HG03175 (cell line): Measurements from ENCODE around the gene CCER1.

Experiments used
- ATAC-seq: cut with Tn5 transposase; IDR thresholded peaks from one replicate; pipeline ENCODE4 v1.9.1; 2021; ENCODE audit warnings: mild to moderate bottlenecking, moderate library complexity; ENCODE audit not compliant: unreplicated experiment

CCER1 gene

DNA sequence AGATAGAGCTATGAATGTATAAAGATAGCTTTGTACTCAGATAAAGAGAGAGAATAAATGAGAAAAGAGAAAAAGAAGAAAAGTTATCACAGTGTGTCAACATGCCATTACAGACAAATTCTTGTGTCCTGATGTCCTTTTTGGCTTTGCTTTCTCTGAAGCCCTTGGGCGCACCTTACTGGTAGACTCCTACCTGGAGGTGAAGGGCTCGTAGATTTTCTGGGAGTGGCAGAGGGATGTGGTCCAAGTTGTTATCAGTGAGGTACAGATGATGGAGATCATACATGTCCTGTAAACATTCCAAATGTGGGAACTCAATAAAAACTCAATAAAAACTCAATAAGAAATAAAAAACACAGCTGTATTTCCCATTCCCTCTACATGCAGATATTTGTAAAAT is 14.9 kb upstream of the CCER1 start:
- no peak for ATAC-seq

- no peak for ATAC-seq
Observed at GRCh38 chr12:90969346-90969745, 14.4 kb upstream of the CCER1 start.

GRCh38 chr12:90965204-90965603 is 10.2 kb upstream of the CCER1 start:
- ATAC-seq, result no peak

DNA sequence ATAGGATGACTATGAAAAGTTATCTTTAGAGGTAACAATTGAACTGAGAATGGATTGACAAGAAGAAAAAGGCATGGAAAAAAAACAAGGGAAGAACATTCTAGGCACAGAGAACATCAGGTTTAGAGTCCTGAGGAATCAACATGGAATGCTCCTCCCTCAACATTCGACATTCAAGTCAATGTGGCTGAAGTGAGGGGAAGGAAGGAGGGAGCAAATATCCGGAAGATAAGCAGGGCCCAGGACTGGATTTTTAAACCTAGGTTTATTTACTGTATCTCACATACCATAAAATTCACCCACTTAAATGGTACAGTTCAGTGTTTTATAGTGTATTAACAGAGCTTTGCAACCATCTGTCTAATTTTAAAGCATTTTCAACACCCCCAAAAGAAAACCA is 9.6 kb upstream of the CCER1 start:
- no peak for ATAC-seq

- no peak for ATAC-seq
Observed at GRCh38 chr12:90963946-90964345, 9.0 kb upstream of the CCER1 start.

DNA sequence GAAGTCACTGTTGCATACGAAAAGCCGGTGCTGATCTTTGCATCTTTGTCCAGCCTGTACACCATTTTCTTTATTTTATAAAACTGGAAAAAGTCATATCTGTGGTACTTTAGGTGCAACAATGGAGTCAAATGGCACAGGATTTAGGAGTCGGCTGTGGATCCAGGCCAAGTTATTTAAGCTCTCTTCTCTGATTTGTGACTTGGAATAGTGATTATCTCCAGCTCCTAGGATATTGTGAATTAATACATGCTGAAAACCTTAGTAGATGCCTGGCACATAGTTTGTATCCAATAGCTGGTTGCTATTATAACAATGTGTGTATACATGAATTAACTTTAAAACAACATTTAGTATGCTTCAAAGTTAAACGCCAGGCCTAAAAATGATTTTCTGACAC is 6.2 kb upstream of the CCER1 start:
- ATAC-seq, result no peak

DNA sequence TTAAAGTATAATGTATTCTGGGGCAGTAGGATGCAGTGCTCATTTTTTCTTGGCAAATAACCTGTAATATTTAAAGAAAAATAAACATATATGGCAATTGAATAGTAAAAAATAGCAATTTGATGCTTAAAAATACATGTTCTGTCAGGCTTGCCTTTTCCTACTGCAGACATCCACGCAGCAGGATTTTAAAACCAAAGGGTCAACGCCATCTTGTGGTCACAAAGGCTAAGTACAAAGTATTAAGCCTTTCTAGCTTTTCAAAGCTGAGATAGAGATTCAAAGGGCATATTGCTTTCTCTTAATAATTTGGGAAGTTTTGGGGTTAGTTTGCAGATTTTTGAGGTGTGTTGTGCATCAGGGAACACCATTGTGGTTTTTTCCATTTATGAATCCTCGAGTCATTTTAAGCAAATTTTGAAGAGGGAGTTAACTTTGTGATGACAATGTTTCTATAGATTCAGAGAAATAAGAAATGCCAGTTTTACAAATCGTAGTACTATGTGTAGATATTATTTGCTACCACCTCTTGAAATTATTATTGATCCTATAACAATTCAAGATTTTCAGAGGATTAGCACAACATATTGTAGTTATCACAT is 4.7 kb upstream of the CCER1 start:
- peak; percentile 85 for ATAC-seq

DNA sequence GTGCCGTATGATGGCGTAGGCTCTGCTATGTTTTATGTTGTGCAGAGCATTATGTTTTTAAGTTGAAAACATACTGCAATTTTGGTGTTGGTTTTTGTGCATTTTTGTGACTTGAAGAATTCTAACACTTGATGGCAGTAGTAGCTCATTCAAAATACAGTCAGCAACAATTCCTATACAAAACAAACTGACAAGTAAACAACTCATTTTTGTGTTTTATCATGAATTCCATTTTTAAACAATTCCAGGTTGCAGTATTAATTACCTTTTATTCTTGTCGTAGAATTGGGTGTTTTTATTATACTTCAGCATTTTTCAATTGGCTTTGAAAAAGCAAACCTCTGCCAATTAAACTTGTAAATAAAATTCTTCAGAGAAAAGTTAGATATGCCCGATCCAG is 4.1 kb upstream of the CCER1 start:
- no peak for ATAC-seq

DNA sequence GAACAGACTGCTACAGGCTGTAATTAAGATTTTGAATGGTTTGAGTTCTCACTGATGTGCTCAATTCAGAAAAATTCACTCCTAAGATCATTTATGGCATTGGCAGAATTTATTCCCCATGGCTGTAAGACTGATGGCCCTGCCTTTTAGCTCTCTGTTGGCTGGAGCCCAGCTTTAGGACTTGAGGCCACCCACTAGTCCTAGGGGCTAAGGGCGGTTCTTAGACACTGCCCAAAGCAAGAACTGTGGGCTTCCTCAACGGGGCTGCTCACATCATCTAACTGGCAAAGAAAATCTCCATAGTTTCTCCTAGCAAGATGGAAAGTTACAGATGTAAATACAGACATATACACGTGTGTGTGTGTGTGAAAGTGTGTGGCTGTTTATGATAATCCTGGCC is 3.4 kb upstream of the CCER1 start:
- ATAC-seq, result no peak

GRCh38 chr12:90954428-90954827 is 548 bp downstream of the CCER1 start:
- ATAC-seq, result no peak

DNA sequence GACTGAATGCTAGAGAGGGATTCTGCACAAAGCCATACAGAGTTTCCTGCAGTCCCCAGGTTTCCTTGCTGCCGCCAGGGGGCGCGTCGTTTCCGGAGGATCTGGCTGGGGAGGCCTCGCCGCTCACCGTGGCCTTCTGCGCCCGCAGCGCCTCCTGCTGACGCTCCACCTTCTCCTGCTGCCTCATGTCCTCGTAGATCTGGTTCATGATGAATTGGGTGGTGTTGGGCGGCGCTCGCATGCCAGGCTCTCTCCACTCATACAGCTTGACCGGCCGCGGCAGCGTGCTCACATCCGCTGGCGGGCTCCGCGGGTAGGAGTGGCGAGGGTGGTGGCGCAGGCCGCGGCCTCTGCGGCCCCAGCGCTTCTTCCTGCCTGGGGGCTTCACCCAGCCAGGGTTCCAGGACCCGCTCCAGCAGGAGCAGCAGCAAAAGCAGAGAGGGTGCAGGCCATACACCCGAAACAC is 987 bp downstream of the CCER1 start:
- no peak for ATAC-seq

GRCh38 chr12:90951432-90952105 is 3.4 kb downstream of the CCER1 start:
- ATAC-seq, result no peak

- ATAC-seq, result no peak
Observed at GRCh38 chr12:90947869-90948268, 7.1 kb downstream of the CCER1 start.

- peak; percentile 67 for ATAC-seq
Observed at GRCh38 chr12:90945070-90945649, 9.8 kb downstream of the CCER1 start.

- ATAC-seq, result no peak
Observed at GRCh38 chr12:90943255-90943654, 11.7 kb downstream of the CCER1 start.

- ATAC-seq, result peak; percentile 76
Observed at GRCh38 chr12:90940872-90941499, 14.0 kb downstream of the CCER1 start.

- ATAC-seq, result no peak
Observed at GRCh38 chr12:90939382-90939781, 15.6 kb downstream of the CCER1 start.

GRCh38 chr12:90938451-90938850 is 16.5 kb downstream of the CCER1 start:
- no peak for ATAC-seq

GRCh38 chr12:90937651-90938050 is 17.3 kb downstream of the CCER1 start:
- no peak for ATAC-seq

DNA sequence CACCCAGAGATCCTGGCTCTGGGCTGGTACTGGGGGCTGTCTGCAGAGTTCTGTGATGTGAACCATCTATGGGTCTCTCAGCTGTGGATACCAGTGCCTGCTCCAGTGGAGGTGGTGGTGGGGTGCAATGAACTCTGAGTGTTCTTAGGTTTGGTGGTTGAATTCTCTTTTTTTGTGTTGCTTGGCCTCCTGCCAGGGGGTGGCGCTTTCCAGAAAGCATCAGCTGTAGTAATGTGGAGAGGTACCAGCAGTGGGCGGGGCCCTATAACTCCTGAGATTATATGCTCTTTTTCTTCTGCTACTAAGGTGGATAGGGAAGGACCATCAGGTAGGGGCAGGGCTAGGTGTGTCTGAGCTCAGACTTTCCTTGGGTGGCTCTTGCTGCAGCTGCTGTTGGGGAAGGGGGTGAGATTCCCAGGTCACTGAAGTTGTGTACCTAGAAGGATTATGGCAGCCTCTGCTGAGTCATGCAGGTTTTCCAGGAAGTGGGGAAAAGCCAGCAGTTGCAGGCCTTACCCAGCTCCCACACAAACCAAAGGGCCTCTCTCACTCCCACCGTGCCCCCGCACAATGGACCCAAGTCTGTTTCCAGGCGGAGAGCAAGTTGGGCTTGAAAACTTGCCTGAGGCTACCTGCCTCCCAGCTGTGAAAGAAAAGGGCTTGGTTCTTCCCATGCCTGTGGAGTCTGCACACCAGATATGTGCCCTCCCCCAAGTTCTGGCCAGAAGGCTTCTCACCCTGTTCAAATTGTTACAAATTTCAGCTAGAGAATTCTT is 18.6 kb downstream of the CCER1 start:
- ATAC-seq, result no peak

GRCh38 chr12:90925562-90925961 is 29.4 kb downstream of the CCER1 start:
- ATAC-seq, result no peak
